Right cardiac atrium (tissue), 5 donors: ENCODE results near the gene ARHGAP8. TPM values are rescaled to one million over a fixed set of nuclear protein-coding genes. Genes with fewer than 3 reads are reported as not detected.
A peak's percentile ranks its signal among the peaks of the same experiment; 100 is the strongest.

Experiments
- ATAC-seq, 2 donors: fragments of 200-7000 bp; cut with Tn5 transposase; one replicate each; pipeline versions ENCODE4 v1.8.0 to v1.9.1; 2020; ENCODE audit warnings: moderate library complexity in 2 of 2, mild to moderate bottlenecking in 1 of 2
- DNase-seq, 3 donors: peaks; one replicate each; pipeline ENCODE4 v3.0.0-alpha.2; 2020
- H3K27ac ChIP-seq: one replicate; pipeline ENCODE4 v1.5.1; 2013; ENCODE audit warnings: mild to moderate bottlenecking, low read length, control low read depth, moderate library complexity
- H3K27me3 ChIP-seq: one replicate; pipeline ENCODE4 v1.6.1; 2013; ENCODE audit not compliant: control insufficient read depth, insufficient read depth
- H3K4me1 ChIP-seq: one replicate; pipeline ENCODE4 v1.6.1; 2013; ENCODE audit warnings: low read length; ENCODE audit not compliant: control insufficient read depth, insufficient read depth
- H3K4me3 ChIP-seq: one replicate; pipeline ENCODE4 v1.5.1; 2013; ENCODE audit warnings: low read length, control low read depth
- H3K9me3 ChIP-seq: one replicate; pipeline ENCODE4 v1.6.1; 2013; ENCODE audit warnings: low read length; ENCODE audit not compliant: control insufficient read depth
- WGBS: extraction: QIAGEN DNeasy Blood & Tissue Kit; methylation state at CpG from one replicate; pipeline ENCODE4 v1.1.7; 2013; 5-methylcytosine and 5-hydroxymethylcytosine counted together
- intact Hi-C, 4 donors: fragments of 100-400 bp; cut with DNase I; formaldehyde crosslinking; loops; one replicate each; pipeline versions ENCODE4 v1.11.0 to v1.14.0; 2022 to 2023
- long read RNA-seq, 4 donors: library from polyadenylated mRNA; unstranded; transcript quantifications; one replicate each; pipeline ENCODE4 v2.0.0, GENCODE V29; 2020 to 2021
- polyA plus RNA-seq: library from polyadenylated mRNA; stranded (reverse); fragments of 200-250 nt; gene quantifications from one replicate; pipeline ENCODE4 v1.2.3, GENCODE V29; 2013
- total RNA-seq, 4 donors: library from RNA; stranded (reverse); fragmentation: NEBNext Ultra II Directional; extraction: Animal tissue kit (Norgen Biotek cat#: 25700); gene quantifications; one replicate each; pipeline ENCODE4 v1.2.1, GENCODE V29; 2021
- donor health status: healthy with polysubstance abuse.
- donor health status: DM: no; HTN: yes; CAD: no.
- donor health status: DM: no; HTN: no; CAD: no.
- donor health status: DM: no; HTN: yes; CAD: no; lungs with severe emphysema.
- donor health status: DM: yes; HTN: yes; CAD: no.

The ARHGAP8 gene
- total RNA-seq (1 to 10 TPM in 1 of 4 donors, under 1 TPM in 3; 0.26 to 1.9 (median 0.74) TPM), polyA plus RNA-seq (0.02 TPM)
- long read RNA-seq, donor 1: 0 reads
- long read RNA-seq, donor 2: 0 reads
- long read RNA-seq, donor 3: 0 reads
- long read RNA-seq, donor 4, partial matches to known transcripts: 0 of 1 reads
- long read RNA-seq, donor 4, other reads (novel, unspliced or antisense): 1 of 1 reads

- Histone ChIP-seq H3K9me3 (no peaks in the 10 kb centered on the region), H3K4me1 (peaks cover 3% of the 10 kb centered on the region), H3K27me3 (no peaks in the 10 kb centered on the region), H3K4me3 (peak within 1 kb of the TSS; percentile 43), H3K27ac (no peak within 1 kb of the TSS)
- ATAC-seq (peak in 1 of 2 donors; percentile 28), DNase-seq (no peak)
- intact Hi-C loops: no loop called here
- WGBS: 5% methylated on average over 76 of the region's 78 CpGs
Measured at GRCh38 chr22:44752285-44753188, at the start of gene ARHGAP8. Gene ARHGAP8, plus strand, starts transcription at chr22:44752575. Its CDS starts 33,953 bp downstream, at chr22:44786528.

GRCh38 chr22:44703255-44703870 is 49.0 kb upstream of the ARHGAP8 start:
- Histone ChIP-seq H3K4me3 (peak overlapping the region; percentile 78), H3K4me1 (no peaks in the 10 kb centered on the region), H3K27me3 (no peaks in the 10 kb centered on the region), H3K27ac (no peak overlapping the region), H3K9me3 (no peaks in the 10 kb centered on the region)
- peak in 1 of 3 donors; percentile 22 for DNase-seq
- ATAC-seq: no peak
- 54% methylated on average over 23 of the region's 23 CpGs for WGBS
- intact Hi-C loops: no loop called here

- DNase-seq (peak in 1 of 3 donors; percentile 14), ATAC-seq (no peak)
- 92% methylated on average over 16 of the region's 16 CpGs for WGBS
- Histone ChIP-seq H3K4me3 (no peak overlapping the region), H3K27me3 (no peaks in the 10 kb centered on the region), H3K4me1 (no peaks in the 10 kb centered on the region), H3K9me3 (no peaks in the 10 kb centered on the region), H3K27ac (no peak overlapping the region)
- intact Hi-C loops: no loop called here
Measured at GRCh38 chr22:44704159-44705021, 48.0 kb upstream of the ARHGAP8 start.

GRCh38 chr22:44705022-44705297 is 47.4 kb upstream of the ARHGAP8 start:
- no peaks in the 10 kb centered on the region for H3K27me3 ChIP-seq
- no peak for DNase-seq
- no peak overlapping the region for H3K27ac ChIP-seq

GRCh38 chr22:44706488-44706887 is 45.9 kb upstream of the ARHGAP8 start:
- Histone ChIP-seq H3K9me3 (no peaks in the 10 kb centered on the region), H3K4me1 (no peaks in the 10 kb centered on the region), H3K27me3 (no peaks in the 10 kb centered on the region), H3K4me3 (no peak overlapping the region), H3K27ac (no peak overlapping the region)
- ATAC-seq: no peak
- intact Hi-C loops: no loop called here
- 76% methylated on average over 8 of the region's 8 CpGs for WGBS
- no peak for DNase-seq

More at GRCh38 chr22:44705022-44705297, 47.4 kb upstream of the ARHGAP8 start:
- WGBS: 87% methylated on average over 4 of the region's 4 CpGs
- H3K4me1 ChIP-seq: no peaks in the 10 kb centered on the region
- H3K9me3 ChIP-seq: no peaks in the 10 kb centered on the region
- ATAC-seq: no peak
- H3K4me3 ChIP-seq: no peak overlapping the region
- intact Hi-C loops: no loop called here

- Histone ChIP-seq H3K27me3 (no peaks in the 10 kb centered on the region), H3K4me3 (no peak overlapping the region), H3K9me3 (no peaks in the 10 kb centered on the region), H3K4me1 (no peaks in the 10 kb centered on the region), H3K27ac (no peak overlapping the region)
- DNase-seq (peak in 1 of 3 donors; percentile 36), ATAC-seq (no peak)
- intact Hi-C loops: no loop called here
- 93% methylated on average over 10 of the region's 10 CpGs for WGBS
Measured at GRCh38 chr22:44707178-44707577, 45.2 kb upstream of the ARHGAP8 start.

- Histone ChIP-seq H3K27ac (no peak overlapping the region), H3K4me1 (no peaks in the 10 kb centered on the region), H3K9me3 (no peaks in the 10 kb centered on the region), H3K27me3 (no peaks in the 10 kb centered on the region), H3K4me3 (no peak overlapping the region)
- 95% methylated on average over 11 of the region's 11 CpGs for WGBS
- intact Hi-C loops: no loop called here
- ATAC-seq: no peak
- peak in 1 of 3 donors; percentile 40 for DNase-seq
Measured at GRCh38 chr22:44707752-44708151, 44.6 kb upstream of the ARHGAP8 start.

GRCh38 chr22:44709881-44710392 is 42.4 kb upstream of the ARHGAP8 start:
- no peaks in the 10 kb centered on the region for H3K27me3 ChIP-seq
- WGBS: 87% methylated on average over 12 of the region's 12 CpGs

GRCh38 chr22:44710474-44711240 is 41.7 kb upstream of the ARHGAP8 start:
- no peak for ATAC-seq
- peak in 1 of 3 donors; percentile 54 for DNase-seq
- Histone ChIP-seq H3K4me1 (peaks cover 2% of the 10 kb centered on the region), H3K27me3 (no peaks in the 10 kb centered on the region), H3K9me3 (no peaks in the 10 kb centered on the region), H3K27ac (no peak overlapping the region), H3K4me3 (no peak overlapping the region)
- 78% methylated on average over 23 of the region's 23 CpGs for WGBS
- intact Hi-C loops: no loop called here

More at GRCh38 chr22:44709881-44710392, 42.4 kb upstream of the ARHGAP8 start:
- peaks cover 2% of the 10 kb centered on the region for H3K4me1 ChIP-seq
- intact Hi-C loops: no loop called here
- peak in 1 of 3 donors; percentile 53 for DNase-seq
- H3K9me3 ChIP-seq: no peaks in the 10 kb centered on the region
- no peak overlapping the region for H3K27ac ChIP-seq
- no peak overlapping the region for H3K4me3 ChIP-seq
- ATAC-seq: peak in 1 of 2 donors; percentile 22

GRCh38 chr22:44711241-44711560 is 41.2 kb upstream of the ARHGAP8 start:
- 76% methylated on average over 4 of the region's 4 CpGs for WGBS
- peaks cover 2% of the 10 kb centered on the region for H3K4me1 ChIP-seq
- no peak for ATAC-seq
- no peaks in the 10 kb centered on the region for H3K27me3 ChIP-seq
- H3K9me3 ChIP-seq: no peaks in the 10 kb centered on the region
- intact Hi-C loops: no loop called here
- no peak overlapping the region for H3K4me3 ChIP-seq
- H3K27ac ChIP-seq: no peak overlapping the region
- no peak for DNase-seq
